Measurements from ENCODE around the gene PIP5K1A.
"Not testable (repeated sequence)": the region's sequence is repeated elsewhere in the genome, so short reads cannot be mapped to it uniquely, and the experiment has no call there.

The PIP5K1A gene

DNA sequence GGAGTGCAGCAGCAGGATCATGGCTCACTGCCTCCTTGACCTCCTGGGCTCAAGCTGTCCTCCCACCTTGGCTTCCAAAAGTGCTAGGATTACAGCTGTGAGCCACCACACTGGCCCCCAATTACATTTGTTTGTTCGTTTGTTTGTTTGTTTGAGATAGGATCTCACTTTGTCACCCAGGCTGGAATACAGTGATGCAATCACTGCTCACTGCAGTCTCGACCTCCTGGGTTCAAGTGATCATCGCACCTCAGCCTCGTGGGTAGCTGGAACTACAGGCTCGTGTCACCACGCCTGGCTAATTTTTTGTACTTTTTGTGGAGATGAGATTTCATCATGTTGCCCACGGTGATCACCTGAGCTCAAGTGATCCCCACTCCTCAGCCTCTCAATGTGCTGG is 6.3 kb upstream of the PIP5K1A start:
- no peak for DNase-seq

DNA sequence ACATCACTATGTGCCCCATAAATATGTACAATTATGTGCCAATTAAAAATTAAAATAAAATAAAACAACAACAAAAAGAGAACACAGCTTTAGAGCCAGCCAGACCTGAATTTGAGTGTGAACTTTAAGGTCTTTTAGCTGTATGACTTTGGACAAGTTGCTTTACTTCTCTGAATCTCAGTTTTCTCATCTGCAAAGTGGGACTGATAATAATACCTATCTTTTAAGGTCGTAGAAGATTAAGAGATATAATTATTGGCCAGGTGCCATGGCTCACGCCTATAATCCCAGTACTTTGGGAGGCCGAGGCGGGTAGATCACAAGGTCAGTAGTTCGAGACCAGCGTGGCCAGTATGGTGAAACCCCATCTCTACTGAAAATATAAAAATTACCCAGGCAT is 5.0 kb upstream of the PIP5K1A start:
- DNase-seq, result no peak

DNA sequence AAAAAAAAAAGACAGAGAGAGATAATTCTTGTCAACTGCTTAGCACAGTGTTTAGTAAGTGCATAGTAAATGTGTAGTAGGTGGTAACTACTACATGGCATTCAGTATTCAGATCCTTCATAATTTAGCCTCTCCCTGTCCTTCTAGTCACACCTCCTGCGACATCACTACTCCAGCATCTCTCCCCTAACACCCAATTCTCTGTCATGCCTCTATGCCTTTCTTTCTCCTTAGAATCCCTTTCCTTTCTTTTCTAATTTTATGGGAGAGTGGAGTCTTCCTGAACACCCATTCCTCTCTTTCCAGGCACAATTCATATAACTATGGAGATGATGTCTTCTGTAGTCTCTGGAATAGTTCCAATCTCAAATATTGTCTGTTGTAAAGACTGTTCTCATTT is 4.5 kb upstream of the PIP5K1A start:
- no peak for DNase-seq

DNA sequence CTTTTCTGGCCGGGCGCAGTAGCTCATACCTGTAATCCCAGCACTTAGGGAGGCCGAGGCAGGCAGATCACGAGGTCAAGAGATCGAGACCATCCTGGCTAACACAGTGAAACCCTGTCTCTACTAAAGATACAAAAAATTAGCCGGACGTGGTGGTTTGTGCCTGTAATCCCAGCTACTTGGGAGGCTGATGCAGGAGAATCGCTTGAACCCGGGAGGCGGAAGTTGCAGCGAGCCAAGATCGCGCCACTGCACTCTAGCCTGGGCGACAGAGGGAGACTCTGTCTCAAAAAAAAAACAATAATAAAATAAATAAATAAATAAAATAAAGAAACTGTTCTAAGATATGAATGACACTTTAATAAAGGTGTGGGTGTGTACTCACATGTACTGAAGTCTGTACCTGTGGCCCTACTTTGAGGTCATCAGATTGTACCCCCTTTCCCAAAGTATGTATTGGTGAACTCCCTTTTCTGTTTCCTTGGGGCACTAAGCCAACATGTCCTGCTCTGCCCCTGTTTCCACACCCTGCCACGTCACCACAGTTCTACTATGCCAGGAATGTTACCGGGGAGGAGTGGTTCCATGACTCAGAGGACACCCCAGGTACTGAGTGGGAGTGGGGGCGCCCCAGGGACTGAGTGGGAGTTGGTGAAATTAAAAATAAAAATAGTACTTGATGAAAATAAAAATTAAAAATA is 3.3 kb upstream of the PIP5K1A start:
- not testable (repeated sequence) for DNase-seq

DNA sequence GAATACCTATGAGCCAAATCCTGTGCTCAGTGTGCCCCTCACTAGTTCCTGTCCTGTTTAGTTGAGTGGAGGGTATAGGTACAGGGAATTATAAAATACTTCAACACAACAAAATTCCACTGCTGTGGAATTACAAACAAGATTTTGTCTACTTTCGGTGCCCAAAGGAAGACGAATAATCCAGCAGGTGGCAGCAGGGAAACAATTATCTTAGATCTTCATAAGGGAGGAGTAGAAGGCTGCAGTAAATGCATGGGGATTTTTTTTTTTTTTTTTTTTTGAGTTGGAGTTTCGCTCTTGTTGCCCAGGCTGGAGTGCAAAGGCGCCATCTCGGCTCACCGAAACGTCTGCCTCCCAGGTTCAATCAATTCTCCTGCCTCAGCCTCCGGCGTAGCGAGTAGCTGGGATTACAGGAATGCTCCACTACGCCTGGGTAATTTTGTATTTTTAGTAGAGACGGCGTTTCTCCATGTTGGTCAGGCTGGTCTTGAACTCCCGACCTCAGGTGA is 2.0 kb upstream of the PIP5K1A start:
- DNase-seq, result peak in 4 of 5 donors; percentile 34 to 71 (median 46)

DNA sequence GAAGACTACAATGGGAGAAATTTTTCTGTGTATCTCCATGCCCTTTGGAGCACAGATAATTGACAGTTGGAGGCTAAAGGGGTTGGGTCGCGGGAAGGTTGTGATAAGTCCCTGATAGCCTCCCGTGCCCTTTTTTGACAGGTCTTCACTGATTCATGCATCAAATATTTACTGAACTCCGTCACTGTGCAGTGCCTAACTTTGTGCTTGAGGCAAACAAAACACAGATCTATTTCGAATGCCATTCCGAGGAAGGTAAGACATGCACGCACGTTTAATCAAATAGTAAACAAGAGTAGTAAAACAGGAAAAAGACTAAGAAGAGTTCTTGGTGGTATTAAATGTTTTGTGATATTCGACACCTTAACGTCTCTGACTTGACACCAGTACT is 494 bp upstream of the PIP5K1A start:
- no peak for DNase-seq

DNA sequence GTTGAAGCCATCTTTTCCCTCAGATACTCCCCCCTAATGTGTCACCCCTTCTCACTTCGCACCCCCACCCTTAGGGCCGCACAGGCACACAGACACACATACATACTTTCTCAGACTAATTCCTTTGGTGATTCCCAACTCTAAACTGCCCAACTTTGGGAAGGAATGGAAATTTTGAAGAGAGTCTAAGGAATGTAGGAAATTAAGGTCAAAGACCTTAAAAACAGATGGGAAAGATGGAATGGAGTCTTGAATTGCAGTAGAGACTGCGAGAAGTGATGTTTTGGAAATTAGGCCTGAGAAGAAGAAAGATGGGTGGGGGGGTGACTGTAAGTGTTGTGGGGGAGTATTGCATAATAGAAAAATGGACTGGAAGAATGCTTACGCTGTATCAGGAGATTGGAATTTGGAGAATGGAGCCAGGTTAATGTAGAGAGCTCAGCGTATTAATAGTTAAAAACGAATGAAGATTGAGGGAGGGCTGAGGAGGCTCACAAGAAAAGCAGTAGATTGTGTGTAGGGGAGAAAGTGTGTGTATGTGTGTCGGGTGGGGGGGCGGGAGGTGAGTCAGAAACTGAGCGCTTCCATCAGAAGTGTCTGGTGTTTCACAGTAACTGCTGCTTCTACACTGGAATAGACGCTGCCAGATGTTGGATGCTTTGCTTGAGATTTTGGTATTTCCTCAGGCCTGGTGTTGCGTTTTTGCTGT is 1.7 kb downstream of the PIP5K1A start:
- peak in 1 of 5 donors; percentile 33 for DNase-seq

DNA sequence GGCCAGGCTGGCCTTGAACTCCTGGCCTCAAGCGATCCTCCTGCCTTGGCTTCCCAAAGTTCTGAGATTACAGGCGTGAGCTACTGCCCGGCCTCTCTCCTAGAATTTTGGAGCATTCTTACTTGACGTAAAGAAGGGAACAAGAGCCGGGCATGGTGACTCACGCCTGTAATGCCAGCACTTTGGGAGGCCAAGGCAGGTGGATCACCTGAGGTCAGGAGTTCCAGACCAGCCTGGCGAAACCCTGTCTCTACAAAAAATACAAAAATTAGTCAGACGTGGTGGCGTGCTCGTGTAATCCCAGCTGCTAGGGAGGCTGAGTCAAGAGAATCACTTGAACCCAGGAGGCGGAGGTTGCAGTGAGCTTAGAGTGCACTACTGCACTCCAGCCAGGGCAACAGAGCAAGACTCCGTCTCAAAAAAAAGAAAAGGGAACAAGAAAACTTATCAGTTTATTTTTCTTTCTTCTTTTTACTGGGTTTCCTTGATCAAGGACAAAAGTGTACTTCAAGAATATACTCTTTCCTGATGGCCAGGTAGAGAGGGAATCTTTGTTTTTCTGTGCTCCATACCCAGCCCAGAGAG is 7.1 kb downstream of the PIP5K1A start:
- not testable (repeated sequence) for DNase-seq

DNA sequence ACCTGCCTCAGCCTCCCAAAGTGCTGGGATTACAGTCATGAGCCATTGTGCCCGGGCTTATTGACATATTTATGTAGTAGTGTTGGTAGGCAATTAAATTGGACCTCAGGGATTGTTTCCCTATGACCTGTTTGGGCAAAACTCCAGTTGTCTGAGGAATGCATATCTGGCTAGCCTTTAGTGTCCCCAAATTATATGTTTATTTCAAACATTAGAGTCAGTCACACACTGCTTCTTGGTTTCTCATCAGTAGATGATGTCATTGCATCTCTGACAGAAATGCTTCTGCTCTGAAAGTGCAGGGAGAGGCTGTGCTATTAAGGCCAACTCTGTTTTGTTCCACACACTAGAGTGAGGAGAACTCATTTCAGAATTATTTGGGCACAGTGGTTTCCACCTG is 12.5 kb downstream of the PIP5K1A start:
- no peak for DNase-seq

DNA sequence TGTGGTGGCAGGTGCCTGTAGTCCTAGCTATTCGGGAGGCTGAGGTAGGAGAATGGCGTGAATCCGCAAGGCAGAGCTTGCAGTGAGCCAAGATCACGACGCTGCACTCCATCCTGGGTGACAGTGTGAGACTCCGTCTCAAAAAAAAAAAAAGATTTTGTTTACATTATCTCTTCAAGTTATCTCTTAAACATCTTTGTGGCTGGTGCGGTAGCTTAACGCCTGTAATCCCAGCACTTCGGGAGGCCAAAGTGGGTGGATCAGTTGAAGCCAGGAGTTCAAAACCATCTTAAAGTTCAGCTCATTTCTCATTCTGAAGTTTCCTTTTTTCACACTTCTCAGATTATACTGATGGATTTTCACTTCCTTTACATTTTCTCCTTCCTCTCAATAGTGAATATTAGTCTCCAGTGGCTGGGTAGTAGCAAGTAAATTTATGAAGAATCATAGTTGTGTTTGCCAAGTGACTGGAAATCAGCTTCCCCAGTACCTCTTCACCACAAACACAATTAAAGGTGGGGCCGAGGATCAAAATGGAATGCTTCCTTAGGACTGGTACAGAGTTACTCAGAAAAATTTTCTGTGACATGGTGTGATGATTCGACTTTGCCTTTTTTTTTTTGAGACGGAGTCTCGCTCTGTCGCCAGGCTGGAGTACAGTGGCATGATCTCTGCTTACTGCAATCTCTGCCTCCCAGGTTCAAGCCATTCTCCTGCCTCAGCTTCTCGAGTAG is 13.8 kb downstream of the PIP5K1A start:
- no peak for DNase-seq

DNA sequence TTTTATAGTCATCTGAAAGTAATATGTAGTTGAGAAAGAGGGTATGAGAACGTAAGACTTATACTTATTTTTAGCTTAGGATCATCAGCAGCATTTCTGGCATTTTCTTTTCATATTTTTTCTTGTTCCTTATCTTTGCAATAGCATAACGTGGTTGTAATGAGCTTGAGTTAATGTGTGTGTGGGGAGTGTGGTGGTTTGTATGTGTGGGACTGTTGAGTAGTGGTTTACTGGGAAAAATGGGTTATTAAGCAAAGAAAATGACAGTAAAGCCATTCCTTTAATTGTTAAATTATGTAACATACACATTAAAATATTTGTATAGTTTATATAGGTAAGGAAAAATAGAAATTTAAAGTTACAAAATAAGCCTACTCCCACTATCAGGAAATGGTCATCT is 15.2 kb downstream of the PIP5K1A start:
- no peak for DNase-seq

DNA sequence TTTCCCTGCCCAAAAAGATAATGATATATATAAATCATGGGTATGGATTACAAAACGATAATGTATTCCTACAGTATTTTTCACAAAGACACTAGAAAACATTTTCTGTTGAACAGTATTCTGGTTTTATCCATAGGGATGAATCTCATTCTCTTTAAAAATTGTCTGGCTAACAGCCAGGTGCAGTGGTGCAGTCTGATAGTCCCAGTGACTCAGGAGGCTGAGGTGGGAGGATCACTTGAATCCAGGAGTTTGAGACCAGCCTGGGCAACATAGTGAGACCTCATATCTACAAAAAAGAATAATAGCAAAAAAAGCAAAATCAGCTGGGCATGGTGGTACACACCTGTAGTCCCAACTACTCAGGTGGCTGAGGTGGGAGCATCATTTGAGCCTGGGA is 23.3 kb downstream of the PIP5K1A start:
- DNase-seq, result no peak

DNA sequence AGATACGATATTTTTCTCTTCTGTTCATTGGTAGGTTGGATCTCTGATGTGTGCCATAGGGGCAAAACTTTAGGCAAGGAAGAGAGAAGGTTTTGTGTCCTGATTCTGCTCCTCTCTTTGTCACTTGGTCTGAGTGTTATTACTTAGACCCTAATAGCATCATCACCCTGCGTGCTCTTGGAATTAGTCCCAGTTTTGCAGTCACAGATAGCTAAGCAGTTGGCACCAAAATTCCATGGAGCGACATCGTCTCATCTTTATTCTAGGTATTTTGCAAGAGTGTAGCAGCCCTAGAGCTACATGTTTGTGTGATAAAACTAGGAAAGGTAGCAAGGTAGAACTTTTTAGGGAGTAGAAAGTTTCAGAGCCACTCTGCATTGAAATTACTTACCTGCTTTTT is 23.8 kb downstream of the PIP5K1A start:
- DNase-seq, result no peak

DNA sequence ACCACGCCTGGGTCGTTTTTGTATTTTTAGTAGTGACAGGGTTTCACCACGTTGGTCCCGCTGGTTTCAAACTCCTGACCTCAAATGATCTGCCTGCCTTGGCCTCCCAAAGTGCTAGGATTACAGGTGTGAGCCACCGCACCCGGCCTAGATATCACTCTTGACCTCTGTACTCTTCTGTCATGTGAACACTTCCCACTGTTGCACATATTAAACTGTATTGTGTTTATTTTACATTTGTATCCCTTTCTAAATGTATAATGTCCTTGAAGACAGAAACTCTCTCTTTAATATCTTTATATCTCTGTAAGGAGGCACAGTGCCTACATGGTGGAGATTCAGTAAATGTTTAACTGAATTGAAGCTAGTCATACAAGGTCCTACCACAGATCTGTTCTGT is 36.9 kb downstream of the PIP5K1A start:
- DNase-seq, result no peak

DNA sequence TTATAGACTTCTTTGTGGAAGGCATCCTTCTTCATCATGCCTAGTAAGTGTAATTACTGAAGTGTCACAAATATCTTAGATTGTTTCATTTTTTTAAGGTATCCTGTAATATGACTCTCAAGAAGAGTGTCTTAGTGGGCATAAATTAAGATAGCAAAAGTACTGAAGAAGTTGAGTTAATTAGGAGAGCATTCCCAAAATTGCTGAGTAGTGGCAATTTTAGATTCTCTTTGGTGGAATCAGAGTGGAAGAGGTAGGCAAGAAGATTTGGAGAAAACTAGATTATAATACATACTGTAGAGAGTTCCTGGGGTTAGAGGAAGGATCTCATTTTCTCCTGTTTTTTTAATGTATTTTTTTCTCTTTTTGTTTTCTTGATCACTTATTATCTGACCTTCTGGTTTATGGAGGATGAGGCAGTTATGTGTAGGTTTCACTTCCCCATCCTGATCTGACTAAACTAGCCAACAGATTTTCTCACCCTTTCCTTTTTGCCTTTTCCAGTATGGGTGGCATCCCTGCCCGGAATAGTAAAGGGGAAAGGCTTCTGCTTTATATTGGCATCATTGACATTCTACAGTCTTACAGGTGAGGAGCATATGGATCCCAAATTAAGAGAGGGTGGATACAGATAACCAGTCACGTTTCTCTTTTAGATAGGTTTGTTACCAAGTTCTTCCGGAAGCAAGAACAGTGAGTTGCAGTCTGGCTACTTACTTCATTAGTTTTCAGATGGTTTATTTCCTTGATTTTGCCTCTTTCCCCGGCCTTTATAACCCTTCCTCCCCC is 39.5 kb downstream of the PIP5K1A start:
- no peak for DNase-seq

DNA sequence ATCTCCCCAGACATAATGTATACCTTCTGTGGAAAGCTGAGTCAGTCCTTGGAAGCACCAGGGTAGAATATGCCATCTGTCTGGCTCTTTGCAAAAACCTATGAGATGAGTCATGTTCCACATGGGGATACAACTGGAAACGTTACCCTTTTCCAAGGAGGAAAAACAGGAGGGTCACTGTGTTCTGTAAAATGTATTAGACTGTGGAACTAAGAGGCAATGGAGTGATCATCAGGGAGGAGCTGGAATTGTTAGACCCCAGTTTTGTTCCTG is 40.1 kb downstream of the PIP5K1A start:
- DNase-seq, result no peak

DNA sequence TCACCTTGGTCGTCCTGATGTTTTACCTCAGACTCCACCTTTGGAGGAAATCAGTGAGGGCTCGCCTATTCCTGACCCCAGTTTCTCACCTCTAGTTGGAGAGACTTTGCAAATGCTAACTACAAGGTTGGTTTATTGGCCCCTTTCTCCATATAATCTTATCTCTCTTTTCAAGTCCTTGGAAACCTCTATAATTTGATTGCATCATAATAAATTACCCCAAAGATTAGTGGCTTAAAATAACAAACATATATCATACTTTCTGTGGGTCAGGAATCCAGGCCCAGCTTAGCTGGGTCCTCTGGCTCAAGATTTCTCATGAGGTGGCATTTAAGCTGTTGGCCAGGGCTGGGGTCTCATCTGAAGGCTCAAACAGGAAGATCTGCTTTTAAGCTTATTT is 44.1 kb downstream of the PIP5K1A start:
- DNase-seq, result no peak

DNA sequence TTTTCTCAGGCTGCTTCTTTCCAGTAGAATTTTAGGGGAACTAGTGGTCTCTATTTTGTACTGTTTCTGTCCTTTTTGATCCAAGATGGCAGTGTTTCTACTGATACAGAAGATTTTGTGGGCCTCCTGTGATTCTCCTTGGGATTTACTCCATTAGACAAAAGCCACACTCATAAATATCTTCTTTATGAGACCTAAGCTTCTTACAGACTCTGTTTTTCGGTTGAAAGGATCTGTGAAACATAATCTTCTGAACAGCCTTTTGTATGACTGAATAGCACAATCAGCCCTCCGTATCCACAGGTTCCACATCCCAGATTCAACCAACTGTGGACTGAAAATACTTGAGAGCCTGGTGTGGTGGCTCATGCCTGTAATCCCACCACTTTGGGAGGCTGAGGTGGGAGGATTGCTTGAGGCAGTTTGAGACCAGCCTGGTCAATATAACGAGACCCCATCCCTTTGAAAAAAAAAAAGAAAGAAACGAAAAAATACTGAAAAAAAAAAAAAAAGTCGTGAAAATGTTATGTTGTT is 45.4 kb downstream of the PIP5K1A start:
- DNase-seq, result no peak

DNA sequence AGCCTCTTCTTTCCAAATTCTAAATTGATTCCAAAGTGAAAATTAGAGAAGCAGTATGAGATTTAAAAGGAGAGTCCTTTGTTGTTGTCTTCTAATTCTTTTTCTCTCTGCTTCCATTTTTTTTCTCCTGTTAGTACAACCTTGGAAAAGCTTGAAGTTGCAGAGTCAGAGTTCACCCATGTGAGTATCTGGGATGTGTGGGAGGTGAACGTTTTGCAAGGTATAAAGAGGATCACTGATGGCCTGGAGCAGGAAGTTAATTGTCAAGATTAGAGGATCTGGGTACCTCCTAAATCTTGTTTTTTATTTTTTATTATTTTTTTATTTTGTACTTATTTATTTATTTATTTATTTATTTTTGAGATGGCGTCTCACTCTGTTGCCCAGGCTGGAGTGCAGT is 48.4 kb downstream of the PIP5K1A start:
- no peak for DNase-seq

DNA sequence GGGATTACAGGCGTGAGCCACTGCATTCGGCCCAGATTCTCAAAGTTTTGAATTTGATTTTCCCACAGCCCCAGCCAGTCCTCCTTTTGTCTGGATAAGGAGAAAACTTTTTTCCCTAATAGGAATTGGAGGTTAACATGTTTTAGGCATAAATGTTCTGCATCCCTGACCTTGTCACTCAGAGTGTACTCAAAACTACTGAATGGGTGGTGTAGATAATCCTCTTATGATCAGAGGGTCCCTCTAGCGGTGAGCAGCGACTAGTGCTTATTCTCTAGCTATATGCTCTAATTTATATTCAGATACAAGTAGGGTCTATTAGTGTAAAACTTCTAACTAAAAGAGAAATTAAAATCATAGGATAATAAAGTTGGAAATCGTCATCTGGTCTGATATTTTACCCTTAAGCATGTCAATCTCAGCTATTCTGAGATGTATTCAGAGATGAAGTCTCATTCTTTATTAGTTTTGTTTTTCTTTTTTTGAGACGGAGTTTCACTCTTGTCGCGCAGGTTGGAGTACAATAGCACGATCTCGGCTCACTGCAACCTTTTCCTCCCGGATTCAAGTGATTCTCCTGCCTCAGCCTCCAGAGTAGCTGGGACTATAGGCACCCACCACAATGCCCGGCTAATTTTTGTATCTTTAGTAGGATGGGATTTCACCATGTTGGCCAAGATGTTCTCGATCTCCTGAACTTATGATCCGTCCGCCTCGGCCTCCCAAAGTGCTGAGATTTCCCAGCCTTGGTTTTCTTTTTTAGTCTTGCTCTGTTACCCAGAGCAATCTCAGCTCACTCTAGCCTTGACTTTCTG is 53.5 kb downstream of the PIP5K1A start:
- peak; percentile 27 to 76 (median 48) for DNase-seq
